PC-3 (cell line): ENCODE results near the gene AKAP8L. TPM values are rescaled to one million over a fixed set of nuclear protein-coding genes. Genes with fewer than 3 reads are reported as not detected.

ENCODE experiments used
- ATAC-seq: fragments of 200-7000 bp; cut with Tn5 transposase; 2 replicates; pipeline ENCODE4 v1.9.1; 2020; ENCODE audit warnings: mild to moderate bottlenecking, moderate library complexity
- BruUV-seq: library from RNA; stranded (reverse); fragments of 400-500 nt; replicated peaks from 2 replicates; lab custom pipeline; 2021; lab: Mats Ljungman, UMichigan
- CTCF ChIA-PET: fragments of 300-600 bp; sonication (Branson Sonifier 250); formaldehyde crosslinking; loops from one replicate; lab custom pipeline; 2022; ENCODE audit warnings: antibody characterized with exemption; lab: Charles Lee
- POLR2A ChIA-PET: fragments of 300-600 bp; sonication (Branson Sonifier 250); formaldehyde crosslinking; loops from one replicate; lab custom pipeline; 2022; ENCODE audit warnings: antibody characterized with exemption; ENCODE audit not compliant: unreplicated experiment; lab: Charles Lee
- DNase-seq: peaks from one replicate; pipeline ENCODE4 v3.0.0-alpha.2; 2015
- H2AFZ ChIP-seq: fragments of 300-600 bp; sonication (generic); 2 replicates; pipeline ENCODE4 v1.6.0; 2016; ENCODE audit warnings: antibody characterized with exemption, low read length
- H3F3A ChIP-seq: fragments of 300-600 bp; sonication (generic); one replicate; pipeline ENCODE4 v1.6.0; 2017; ENCODE audit warnings: antibody characterized with exemption, low read length, control low read depth, mild to moderate bottlenecking; ENCODE audit not compliant: unreplicated experiment
- H3K27ac ChIP-seq: fragments of 300-600 bp; sonication (generic); 2 replicates; pipeline ENCODE4 v1.5.1; 2016; ENCODE audit warnings: mild to moderate bottlenecking, low read length
- H3K27me3 ChIP-seq: fragments of 300-600 bp; sonication (generic); 2 replicates; pipeline ENCODE4 v1.6.1; 2016; ENCODE audit warnings: low read length, mixed read lengths
- H3K36me3 ChIP-seq: fragments of 300-600 bp; sonication (generic); 2 replicates; pipeline ENCODE4 v1.6.1; 2016; ENCODE audit warnings: low read depth, mixed run types, low read length, mixed read lengths
- H3K4me1 ChIP-seq: fragments of 300-600 bp; sonication (generic); 2 replicates; pipeline ENCODE4 v1.5.1; 2016; ENCODE audit warnings: low read length; ENCODE audit not compliant: insufficient read depth
- H3K4me2 ChIP-seq: fragments of 300-600 bp; sonication (generic); 2 replicates; pipeline ENCODE4 v1.6.0; 2016; ENCODE audit warnings: low read length
- H3K4me3 ChIP-seq: fragments of 300-600 bp; sonication (generic); 2 replicates; pipeline ENCODE4 v1.5.1; 2016; ENCODE audit warnings: mild to moderate bottlenecking, low read length, mixed read lengths
- H3K79me2 ChIP-seq: fragments of 300-600 bp; sonication (generic); 2 replicates; pipeline ENCODE4 v1.6.1; 2017; ENCODE audit warnings: low read length, mixed read lengths
- H3K9ac ChIP-seq: fragments of 300-600 bp; sonication (generic); 2 replicates; pipeline ENCODE4 v1.6.0; 2016; ENCODE audit warnings: mild to moderate bottlenecking, low read length
- H3K9me2 ChIP-seq: fragments of 300-600 bp; sonication (generic); replicated peaks from 2 replicates; pipeline ENCODE4 v1.6.1; 2016; ENCODE audit warnings: mixed run types, low read length, mixed read lengths
- H3K9me3 ChIP-seq: fragments of 300-600 bp; sonication (generic); 2 replicates; pipeline ENCODE4 v1.6.1; 2016; ENCODE audit warnings: low read length, mixed read lengths
- H4K20me1 ChIP-seq: fragments of 300-600 bp; sonication (generic); 2 replicates; pipeline ENCODE4 v1.6.1; 2016; ENCODE audit warnings: low read length, mixed read lengths
- EZH2 ChIP-seq: fragments of 300-600 bp; sonication (generic); IDR thresholded peaks from one replicate; pipeline ENCODE4 v1.6.1; 2017; ENCODE audit warnings: antibody characterized with exemption, mild to moderate bottlenecking, low read length; ENCODE audit not compliant: unreplicated experiment
- EZH2phosphoT487 ChIP-seq: fragments of 300-600 bp; sonication (generic); IDR thresholded peaks from 2 replicates; pipeline ENCODE4 v1.6.1; 2018; ENCODE audit warnings: mild to moderate bottlenecking, antibody characterized with exemption, low read length, borderline replicate concordance
- intact Hi-C: fragments of 100-400 bp; cut with micrococcal nuclease; formaldehyde crosslinking; loops from 2 replicates; pipeline ENCODE4 v1.9.0; 2023
- total RNA-seq: library from RNA; depleted of rRNA; stranded (reverse); fragments of >200 nt; gene quantifications from 2 replicates; pipeline ENCODE4 v1.2.3, GENCODE V29; 2014
- TF ChIP-seq, protein P1 (sequence below): fragments of 300-600 bp; sonication (generic); conservative IDR thresholded peaks from 2 replicates; pipeline ENCODE4 v1.5.1; 2017; ENCODE audit warnings: antibody characterized with exemption, low read depth, mild to moderate bottlenecking, low read length

The AKAP8L gene
- total RNA-seq, 1 experiment from 2014 or later: 97.9 TPM

DNA sequence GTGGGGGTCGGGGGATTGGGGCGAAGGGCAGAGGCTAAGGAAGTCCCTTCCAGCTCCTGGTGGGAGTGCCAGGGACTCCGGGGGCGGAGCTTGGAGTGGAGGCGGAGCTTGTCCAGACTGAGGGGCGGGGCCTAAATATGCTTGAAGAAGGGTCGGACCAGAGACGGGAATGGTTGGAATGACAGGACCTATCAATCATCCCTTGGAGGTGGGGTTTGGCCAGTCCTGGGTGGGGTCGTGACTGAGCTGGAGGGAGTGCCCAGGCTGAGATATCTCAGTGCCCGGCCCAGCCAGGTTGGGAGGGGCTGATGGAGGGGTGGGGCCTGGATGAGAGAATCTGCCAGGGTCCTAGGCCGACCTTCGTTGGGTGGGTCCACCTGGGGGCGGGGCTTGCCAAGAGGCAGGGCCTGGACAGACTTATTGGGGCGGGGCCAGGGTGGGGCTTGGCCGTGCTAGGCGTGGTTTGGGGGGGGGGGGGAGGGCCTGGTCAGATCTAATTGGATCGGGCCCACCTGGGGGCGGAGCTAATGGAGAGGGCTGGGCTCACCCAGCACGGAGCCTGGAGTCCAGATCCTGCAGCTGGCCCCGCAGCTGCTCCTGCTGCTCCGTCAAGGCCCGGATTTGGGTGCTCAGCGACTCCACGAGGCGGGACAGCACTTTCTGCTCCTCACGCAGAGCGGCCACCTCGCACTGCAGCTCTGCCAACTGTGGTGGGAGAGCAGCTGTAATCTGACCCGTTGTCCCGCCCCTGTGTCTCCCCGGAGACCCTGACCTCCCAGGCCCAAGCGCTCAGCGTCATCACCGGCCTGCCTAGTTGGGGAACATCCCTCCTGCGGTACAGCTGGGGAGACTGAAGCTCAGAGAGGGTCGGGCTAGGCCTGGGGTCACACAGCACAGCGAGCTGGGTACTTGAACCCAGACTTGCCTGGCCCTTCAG is 33.6 kb upstream of the AKAP8L start:
- Histone ChIP-seq H3K27me3 (peaks cover 10% of the 10 kb centered on the region), H3K4me2 (peak overlapping the region; percentile 71), H3K27ac (no peak overlapping the region), H3F3A (no peaks in the 10 kb centered on the region), H3K36me3 (no peaks in the 10 kb centered on the region), H3K4me1 (peaks cover 21% of the 10 kb centered on the region; the same call in 1 of the 2 replicates), H3K4me3 (peak overlapping the region; percentile 36), H3K9ac (no peak overlapping the region), H3K79me2 (no peaks in the 10 kb centered on the region), H3K9me3 (no peaks in the 10 kb centered on the region), H2AFZ (peak overlapping the region; percentile 27), H4K20me1 (no peaks in the 10 kb centered on the region), H3K9me2 (0 out of 2 replicates have a peak, but pooled peaks cover 4% of the 10 kb centered on the region)
- ChIA-PET POLR2A (interaction anchor here (0.6 to 0.7 kb wide), 4 partner anchors 20 to 762 kb away, joined by 3 to 6 read pairs (median 4); partner anchors contain the start of gene ZNF333), CTCF (interaction anchor here (0.6 to 1.0 kb wide), 2 partner anchors 11 to 39 kb away, joined by 3 to 6 read pairs; no protein-coding TSS in a partner anchor)
- intact Hi-C loops: loop anchor here (10.0 kb wide), 1 partner anchor 102 kb away; no protein-coding TSS in a partner anchor
- DNase-seq: peak; percentile 82
- TSS peak; percentile 37 for BruUV-seq
- TF ChIP-seq EZH2phosphoT487 (no peak), EZH2 (no peak)
- TF ChIP-seq, protein P1, sequence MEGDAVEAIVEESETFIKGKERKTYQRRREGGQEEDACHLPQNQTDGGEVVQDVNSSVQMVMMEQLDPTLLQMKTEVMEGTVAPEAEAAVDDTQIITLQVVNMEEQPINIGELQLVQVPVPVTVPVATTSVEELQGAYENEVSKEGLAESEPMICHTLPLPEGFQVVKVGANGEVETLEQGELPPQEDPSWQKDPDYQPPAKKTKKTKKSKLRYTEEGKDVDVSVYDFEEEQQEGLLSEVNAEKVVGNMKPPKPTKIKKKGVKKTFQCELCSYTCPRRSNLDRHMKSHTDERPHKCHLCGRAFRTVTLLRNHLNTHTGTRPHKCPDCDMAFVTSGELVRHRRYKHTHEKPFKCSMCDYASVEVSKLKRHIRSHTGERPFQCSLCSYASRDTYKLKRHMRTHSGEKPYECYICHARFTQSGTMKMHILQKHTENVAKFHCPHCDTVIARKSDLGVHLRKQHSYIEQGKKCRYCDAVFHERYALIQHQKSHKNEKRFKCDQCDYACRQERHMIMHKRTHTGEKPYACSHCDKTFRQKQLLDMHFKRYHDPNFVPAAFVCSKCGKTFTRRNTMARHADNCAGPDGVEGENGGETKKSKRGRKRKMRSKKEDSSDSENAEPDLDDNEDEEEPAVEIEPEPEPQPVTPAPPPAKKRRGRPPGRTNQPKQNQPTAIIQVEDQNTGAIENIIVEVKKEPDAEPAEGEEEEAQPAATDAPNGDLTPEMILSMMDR: no peak
- ATAC-seq: peak; percentile 61

DNA sequence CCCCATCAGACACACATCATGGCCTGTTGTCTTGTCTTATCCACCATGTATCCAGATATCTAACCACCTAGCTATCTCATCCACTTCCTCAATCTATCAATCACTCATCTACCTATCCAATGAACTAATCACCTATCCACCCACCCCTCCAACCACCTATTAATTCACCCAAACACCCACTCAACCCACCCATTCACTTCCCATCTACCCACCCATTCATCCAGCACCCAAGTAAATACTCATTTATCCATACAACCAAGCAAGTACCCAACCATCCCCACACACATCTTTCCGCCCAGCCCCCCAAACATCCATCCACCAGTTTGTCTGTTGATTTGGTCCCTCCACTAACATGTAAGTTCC is 31.7 kb upstream of the AKAP8L start:
- intact Hi-C loops: loop anchor here (10.0 kb wide), 1 partner anchor 104 kb away; no protein-coding TSS in a partner anchor
- Histone ChIP-seq H3K79me2 (no peaks in the 10 kb centered on the region), H4K20me1 (no peaks in the 10 kb centered on the region), H3K4me2 (no peak overlapping the region), H3K4me1 (peaks cover 15% of the 10 kb centered on the region; the same call in 1 of the 2 replicates), H3K4me3 (no peak overlapping the region), H2AFZ (peak overlapping the region; percentile 75), H3F3A (no peaks in the 10 kb centered on the region), H3K27me3 (no peaks in the 10 kb centered on the region), H3K27ac (no peak overlapping the region), H3K9me2 (0 out of 2 replicates have a peak, but pooled peaks cover 4% of the 10 kb centered on the region), H3K9me3 (no peaks in the 10 kb centered on the region), H3K9ac (no peak overlapping the region), H3K36me3 (no peaks in the 10 kb centered on the region)
- POLR2A ChIA-PET: no interaction called here
- CTCF ChIA-PET: no interaction called here
- no TSS peak for BruUV-seq
- ATAC-seq (no peak), DNase-seq (no peak)
- TF ChIP-seq EZH2phosphoT487: no peak
- TF ChIP-seq, protein P1: no peak
